H9 (cell line): ENCODE measurements around the gene PEA15. TPM values are rescaled to one million over a fixed set of nuclear protein-coding genes. Genes with fewer than 3 reads are reported as not detected.

ENCODE experiments used
- DNase-seq: peaks from one replicate; pipeline ENCODE4 v3.0.0-alpha.2; 2017
- H2AFZ ChIP-seq: one replicate; pipeline ENCODE4 v1.6.1; 2013; ENCODE audit warnings: mild to moderate bottlenecking, low read length, control low read depth, moderate library complexity
- H2AK5ac ChIP-seq: 2 replicates; pipeline ENCODE4 v1.6.1; 2013; ENCODE audit warnings: low read length, control low read depth, mixed read lengths; ENCODE audit not compliant: insufficient read length
- H2BK120ac ChIP-seq: one replicate; pipeline ENCODE4 v1.6.1; 2013; ENCODE audit warnings: low read depth, mild to moderate bottlenecking, low read length, control low read depth, inconsistent platforms; ENCODE audit not compliant: poor library complexity, severe bottlenecking
- H2BK12ac ChIP-seq: 2 replicates; pipeline ENCODE4 v1.6.1; 2013; ENCODE audit warnings: low read length, control low read depth, mixed read lengths, low read depth; ENCODE audit not compliant: insufficient read length
- H2BK15ac ChIP-seq: 2 replicates; pipeline ENCODE4 v1.6.1; 2013; ENCODE audit warnings: low read depth, low read length, control low read depth
- H2BK20ac ChIP-seq: one replicate; pipeline ENCODE4 v1.6.1; 2013; ENCODE audit warnings: low read depth, mild to moderate bottlenecking, low read length, control low read depth, inconsistent platforms; ENCODE audit not compliant: poor library complexity, severe bottlenecking
- H2BK5ac ChIP-seq: 2 replicates; pipeline ENCODE4 v1.6.1; 2013; ENCODE audit warnings: low read length, control low read depth, mixed read lengths; ENCODE audit not compliant: insufficient read length
- H3K14ac ChIP-seq: 2 replicates; pipeline ENCODE4 v1.6.1; 2013; ENCODE audit warnings: low read length, control low read depth; ENCODE audit not compliant: insufficient read depth
- H3K18ac ChIP-seq: 2 replicates; pipeline ENCODE4 v1.6.1; 2013; ENCODE audit warnings: low read depth, mild to moderate bottlenecking, mixed read lengths, low read length, control low read depth; ENCODE audit not compliant: insufficient read length
- H3K23ac ChIP-seq: 2 replicates; pipeline ENCODE4 v1.6.1; 2013; ENCODE audit warnings: low read length, control low read depth, mixed read lengths, low read depth; ENCODE audit not compliant: insufficient read length
- H3K23me2 ChIP-seq: 2 replicates; pipeline ENCODE4 v1.6.1; 2013; ENCODE audit warnings: low read depth, mild to moderate bottlenecking, mixed read lengths, low read length, control low read depth; ENCODE audit not compliant: insufficient read length, poor library complexity, severe bottlenecking
- H3K27ac ChIP-seq: 2 replicates; pipeline ENCODE4 v1.5.1; 2013; ENCODE audit warnings: low read length, control low read depth, mixed read lengths, low read depth; ENCODE audit not compliant: insufficient read length
- H3K27me3 ChIP-seq: 2 replicates; pipeline ENCODE4 v1.6.1; 2013; ENCODE audit warnings: low read length, control low read depth, inconsistent platforms; ENCODE audit not compliant: insufficient read depth
- H3K4ac ChIP-seq: 2 replicates; pipeline ENCODE4 v1.6.1; 2013; ENCODE audit warnings: low read depth, mild to moderate bottlenecking, control low read depth, inconsistent platforms, low read length, moderate library complexity
- H3K4me1 ChIP-seq: 2 replicates; pipeline ENCODE4 v1.6.1; 2013; ENCODE audit warnings: low read length, control low read depth, inconsistent platforms; ENCODE audit not compliant: insufficient read depth
- H3K4me2 ChIP-seq: 2 replicates; pipeline ENCODE4 v1.6.1; 2013; ENCODE audit warnings: low read length, control low read depth, mixed read lengths; ENCODE audit not compliant: insufficient read length, insufficient read depth
- H3K56ac ChIP-seq: 2 replicates; pipeline ENCODE4 v1.6.1; 2013; ENCODE audit warnings: low read depth, mild to moderate bottlenecking, mixed read lengths, low read length, control low read depth; ENCODE audit not compliant: insufficient read length
- H3K79me1 ChIP-seq: 2 replicates; pipeline ENCODE4 v1.6.1; 2013; ENCODE audit warnings: low read depth, mild to moderate bottlenecking, moderate library complexity, low read length, control low read depth, inconsistent platforms; ENCODE audit not compliant: insufficient read depth, poor library complexity, severe bottlenecking
- H3K79me2 ChIP-seq: 2 replicates; pipeline ENCODE4 v1.6.1; 2013; ENCODE audit warnings: low read length, control low read depth, inconsistent platforms; ENCODE audit not compliant: insufficient read depth
- H3K9ac ChIP-seq: 2 replicates; pipeline ENCODE4 v1.6.1; 2013; ENCODE audit warnings: low read length, control low read depth, mixed read lengths; ENCODE audit not compliant: insufficient read length; ENCODE audit errors: extremely low read depth
- H3K9me3 ChIP-seq: one replicate; pipeline ENCODE4 v1.6.1; 2013; ENCODE audit warnings: low read depth, low read length, inconsistent platforms; ENCODE audit not compliant: control insufficient read depth
- H3T11ph ChIP-seq: one replicate; pipeline ENCODE4 v1.6.1; 2013; ENCODE audit warnings: mild to moderate bottlenecking, low read length, control low read depth, inconsistent platforms
- H4K20me1 ChIP-seq: one replicate; pipeline ENCODE4 v1.6.1; 2013; ENCODE audit not compliant: control insufficient read depth, insufficient read length, insufficient read depth
- H4K5ac ChIP-seq: 2 replicates; pipeline ENCODE4 v1.6.1; 2013; ENCODE audit warnings: low read depth, mild to moderate bottlenecking, mixed read lengths, low read length, control low read depth; ENCODE audit not compliant: insufficient read length
- H4K8ac ChIP-seq: replicated peaks from 2 replicates; pipeline ENCODE4 v1.6.1; 2013; ENCODE audit warnings: low read length, control low read depth, mixed read lengths, low read depth; ENCODE audit not compliant: insufficient read length
- H4K91ac ChIP-seq: 2 replicates; pipeline ENCODE4 v1.6.1; 2013; ENCODE audit warnings: low read depth, mild to moderate bottlenecking, moderate library complexity, mixed read lengths, low read length, control low read depth; ENCODE audit not compliant: insufficient read length
- H3K27ac Mint-ChIP-seq, 3 experiments: 2 replicates in 2 of 3; 3 replicates in 1 of 3; pipeline ENCODE4 v1.8.0; 2020 to 2021; ENCODE audit warnings: mixed read lengths in 3 of 3, mild to moderate bottlenecking in 1 of 3, moderate library complexity in 1 of 3
- H3K27me3 Mint-ChIP-seq: 2 replicates; pipeline ENCODE4 v1.8.0; 2021; ENCODE audit warnings: low read depth, mild to moderate bottlenecking, moderate library complexity, mixed read lengths
- H3K36me3 Mint-ChIP-seq, 3 experiments: 2 replicates in 2 of 3; 3 replicates in 1 of 3; pipeline ENCODE4 v1.8.0; 2020 to 2021; ENCODE audit warnings: low read depth in 3 of 3, mixed read lengths in 3 of 3; ENCODE audit not compliant: insufficient read depth in 1 of 3
- H3K4me1 Mint-ChIP-seq, 2 experiments: 2 replicates each; pipeline ENCODE4 v1.8.0; 2020; ENCODE audit warnings: mixed read lengths in 2 of 2
- H3K4me3 Mint-ChIP-seq, 2 experiments: 2 replicates in 1 of 2; 3 replicates in 1 of 2; pipeline ENCODE4 v1.8.0; 2020 to 2021; ENCODE audit warnings: mild to moderate bottlenecking in 2 of 2, mixed read lengths in 2 of 2, moderate library complexity in 1 of 2
- H3K9me3 Mint-ChIP-seq, 2 experiments: 2 replicates in 1 of 2; 3 replicates in 1 of 2; pipeline ENCODE4 v1.8.0; 2020; ENCODE audit warnings: mild to moderate bottlenecking in 2 of 2, mixed read lengths in 2 of 2, moderate library complexity in 1 of 2
- CTCF ChIP-seq: fragments of 200-600 bp; sonication (generic); conservative IDR thresholded peaks from 3 replicates; pipeline ENCODE4 v1.8.0; 2021; ENCODE audit warnings: antibody characterized with exemption, mild to moderate bottlenecking
- total RNA-seq: library from RNA; stranded (reverse); gene quantifications from 2 replicates; pipeline ENCODE4 v1.2.1, GENCODE V29; 2021

Gene PEA15
- total RNA-seq, 1 experiment from 2014 or later, result 82.1 TPM

- Histone ChIP-seq H2BK12ac (no peak overlapping the region), H3K18ac (no peak overlapping the region), H3T11ph (no peak overlapping the region), H3K23ac (no peak overlapping the region), H3K4me2 (no peak overlapping the region), H3K14ac (no peak overlapping the region), H3K79me1 (peaks cover 5% of the 10 kb centered on the region), H3K4ac (no peak overlapping the region), H4K5ac (no peak overlapping the region), H2AK5ac (no peak overlapping the region), H2AFZ (no peak overlapping the region), H3K27me3 (no peaks in the 10 kb centered on the region), H2BK20ac (no peak overlapping the region), H3K56ac (no peak overlapping the region), H4K8ac (no peak overlapping the region), H3K9ac (no peak overlapping the region), H3K27ac (no peak overlapping the region), H3K4me1 (no peaks in the 10 kb centered on the region), H2BK5ac (no peak overlapping the region), H4K91ac (no peak overlapping the region), H2BK15ac (no peak overlapping the region), H4K20me1 (no peaks in the 10 kb centered on the region), H3K23me2 (no peaks in the 10 kb centered on the region), H2BK120ac (no peak overlapping the region), H3K9me3 (no peaks in the 10 kb centered on the region), H3K79me2 (peaks cover 6% of the 10 kb centered on the region; the same call in 1 of the 2 replicates)
- peaks cover 4 to 28% (median 26%) of the 10 kb centered on the region in 3 experiments; a peak in 6 of 7 replicates for H3K36me3 Mint-ChIP-seq
- DNase-seq, result no peak
- no peak overlapping the region for H3K4me3 Mint-ChIP-seq
- H3K9me3 Mint-ChIP-seq, result no peaks in the 10 kb centered on the region
- H3K27ac Mint-ChIP-seq, result peak overlapping the region in 1 of 3 experiments; percentile 14; a peak in 2 of 7 replicates
- H3K4me1 Mint-ChIP-seq, result peaks cover 9 to 11% of the 10 kb centered on the region in 2 experiments
- TF ChIP-seq CTCF, result no peak
- H3K27me3 Mint-ChIP-seq, result no peaks in the 10 kb centered on the region
Measured at GRCh38 chr1:160251011-160251410, 45.8 kb downstream of the PEA15 start.
